Endothelial cell of umbilical vein (primary cell): ENCODE results near the gene MTA1. TPM values are rescaled to one million over a fixed set of nuclear protein-coding genes. Genes with fewer than 3 reads are reported as not detected.

ENCODE experiments used
- BruUV-seq: library from RNA; stranded (reverse); fragments of 400-500 nt; replicated peaks from 2 replicates; lab custom pipeline; 2021; lab: Mats Ljungman, UMichigan
- CTCF ChIA-PET: fragments of 300-600, 350-600 bp; sonication (Branson Sonifier 250); formaldehyde crosslinking; loops from one replicate; lab custom pipeline; 2021; ENCODE audit warnings: antibody characterized with exemption, inconsistent platforms; lab: Charles Lee
- POLR2A ChIA-PET: fragments of 300-600, 350-600 bp; sonication (Branson Sonifier 250); formaldehyde crosslinking; loops from one replicate; lab custom pipeline; 2021; ENCODE audit warnings: antibody characterized with exemption, inconsistent platforms; lab: Charles Lee
- DNase-seq: peaks from one replicate; pipeline ENCODE4 v3.0.0-alpha.2; 2011; ENCODE audit warnings: low read depth, low spot score
- FAIRE-seq: peaks from 2 replicates; lab custom pipeline; 2011; peaks lifted over from hg19 to GRCh38; lab: Jason Lieb, UNC
- H2AFZ ChIP-seq: 2 replicates; pipeline ENCODE4 v1.6.0; 2012; ENCODE audit warnings: low read depth, low read length, control low read depth, inconsistent platforms
- H3K27ac ChIP-seq: 2 replicates; pipeline ENCODE4 v1.5.1; 2011; ENCODE audit warnings: low read depth, mild to moderate bottlenecking, control low read depth, low read length, moderate library complexity; ENCODE audit not compliant: insufficient read depth
- H3K27me3 ChIP-seq, 2 experiments: 2 replicates each; pipeline versions ENCODE4 v1.6.0 to v1.6.1; 2011; ENCODE audit warnings: low read length in 2 of 2, mixed read lengths in 1 of 2; ENCODE audit not compliant: control insufficient read depth in 2 of 2, insufficient read depth in 2 of 2
- H3K36me3 ChIP-seq, 2 experiments: 2 replicates in 1 of 2; 3 replicates in 1 of 2; pipeline ENCODE4 v1.5.1; 2011; ENCODE audit warnings: low read length in 2 of 2, mild to moderate bottlenecking in 1 of 2, moderate library complexity in 1 of 2; ENCODE audit not compliant: control insufficient read depth in 2 of 2, insufficient read depth in 2 of 2; ENCODE audit errors: extremely low read depth in 1 of 2
- H3K4me1 ChIP-seq: 3 replicates; pipeline ENCODE4 v1.5.1; 2011; ENCODE audit warnings: mild to moderate bottlenecking, low read length; ENCODE audit not compliant: control insufficient read depth, insufficient read depth; ENCODE audit errors: extremely low read depth
- H3K4me2 ChIP-seq: 2 replicates; pipeline ENCODE4 v1.6.1; 2011; ENCODE audit warnings: low read length, control low read depth, mixed read lengths; ENCODE audit not compliant: insufficient read depth
- H3K4me3 ChIP-seq, 3 experiments: fragments of 200-600 bp in 1 of 3; sonication (generic), shearing (Covaris generic) in 1 of 3; replicated peaks in 1 of 3; 2 replicates each; pipeline ENCODE4 v1.5.1; 2011 to 2016; ENCODE audit warnings: control low read depth in 3 of 3, low read length in 3 of 3, mild to moderate bottlenecking in 2 of 3, inconsistent platforms in 1 of 3, low read depth in 1 of 3, moderate library complexity in 1 of 3; ENCODE audit not compliant: insufficient read depth in 1 of 3
- H3K79me2 ChIP-seq: 2 replicates; pipeline ENCODE4 v1.6.0; 2012; ENCODE audit warnings: low read length, inconsistent platforms; ENCODE audit not compliant: control insufficient read depth, insufficient read depth
- H3K9ac ChIP-seq: replicated peaks from 2 replicates; pipeline ENCODE3; 2011; ENCODE audit warnings: low read length, control low read depth; ENCODE audit not compliant: insufficient read depth; ENCODE audit errors: extremely low read depth
- H3K9me1 ChIP-seq: replicated peaks from 3 replicates; pipeline ENCODE4 v1.6.0; 2011; ENCODE audit warnings: mild to moderate bottlenecking, low read length; ENCODE audit not compliant: control insufficient read depth, insufficient read depth; ENCODE audit errors: extremely low read depth
- H3K9me3 ChIP-seq: replicated peaks from 2 replicates; pipeline ENCODE4 v1.5.1; 2012; ENCODE audit warnings: low read length, inconsistent platforms; ENCODE audit not compliant: control insufficient read depth, insufficient read depth
- H4K20me1 ChIP-seq: replicated peaks from 2 replicates; pipeline ENCODE3; 2011; ENCODE audit warnings: mild to moderate bottlenecking, low read length; ENCODE audit not compliant: control insufficient read depth, insufficient read depth; ENCODE audit errors: extremely low read depth
- CTCF ChIP-seq, 2 donors: IDR thresholded peaks; 1 replicate in 1 of 2; 2 replicates in 1 of 2; pipeline ENCODE4 v1.5.1; 2011; ENCODE audit warnings: low read length in 2 of 2, mild to moderate bottlenecking in 2 of 2, moderate library complexity in 2 of 2, control low read depth in 1 of 2, inconsistent platforms in 1 of 2, low read depth in 1 of 2; ENCODE audit not compliant: insufficient read depth in 1 of 2; ENCODE audit errors: extremely low read depth in 1 of 2
- EZH2 ChIP-seq: IDR thresholded peaks from 2 replicates; pipeline ENCODE4 v1.6.1; 2012; ENCODE audit warnings: borderline replicate concordance, low read depth, mild to moderate bottlenecking, moderate library complexity, low read length, inconsistent platforms; ENCODE audit not compliant: severe bottlenecking
- FOS ChIP-seq: IDR thresholded peaks from 2 replicates; pipeline ENCODE4 v1.6.1; 2011; ENCODE audit warnings: mild to moderate bottlenecking, low read length, moderate library complexity, borderline replicate concordance; ENCODE audit not compliant: insufficient read depth
- GATA2 ChIP-seq: IDR thresholded peaks from 2 replicates; pipeline ENCODE4 v1.7.0; 2011; ENCODE audit warnings: low read depth, mild to moderate bottlenecking, moderate library complexity, mixed read lengths, low read length; ENCODE audit not compliant: insufficient read length, insufficient read depth
- JUN ChIP-seq: IDR thresholded peaks from 2 replicates; pipeline ENCODE4 v1.6.1; 2011; ENCODE audit warnings: borderline replicate concordance, low read depth; ENCODE audit not compliant: insufficient read length, insufficient read depth
- MAX ChIP-seq: IDR thresholded peaks from 2 replicates; pipeline ENCODE4 v1.6.1; 2011; ENCODE audit not compliant: insufficient read depth, insufficient read length
- MYC ChIP-seq: IDR thresholded peaks from one replicate; pipeline ENCODE4 v1.6.1; 2011; ENCODE audit warnings: mild to moderate bottlenecking, low read depth, low read length
- POLR2A ChIP-seq: IDR thresholded peaks from 2 replicates; pipeline ENCODE4 v1.6.1; 2012; ENCODE audit warnings: low read depth, mild to moderate bottlenecking, control low read depth, low read length
- POLR2AphosphoS5 ChIP-seq: IDR thresholded peaks from 2 replicates; pipeline ENCODE4 v1.6.1; 2012; ENCODE audit warnings: low read depth, mild to moderate bottlenecking, control low read depth, low read length, moderate library complexity; ENCODE audit not compliant: insufficient read depth
- dilution Hi-C: fragments of 300-500 bp; cut with MboI; formaldehyde crosslinking; loops from one replicate; pipeline ENCODE4 v1.15.0; 2019; ENCODE audit warnings: low sequenced_read_pairs; ENCODE audit not compliant: extremely low pct_ligation_motif_present
- intact Hi-C: fragments of 100-400 bp; cut with micrococcal nuclease; formaldehyde crosslinking; loops from one replicate; pipeline ENCODE4 v1.10.0; 2022
- polyA plus RNA-seq, 4 experiments: library from polyadenylated mRNA; depleted of rRNA in 3 of 4; stranded (reverse) in 3 of 4; unstranded in 1 of 4; fragments of >200 nt; gene quantifications; 2 replicates each; pipeline versions ENCODE4 v1.2.1 to v1.2.3, GENCODE V29; 2011 to 2012; ENCODE audit warnings: missing spikeins in 1 of 4
- total RNA-seq: library from RNA; stranded (reverse); gene quantifications from 2 replicates; pipeline ENCODE4 v1.2.3, GENCODE V29; 2021

MTA1 gene
- total and polyA plus RNA-seq, 2 donors (not counting 3 experiments of a cell fraction or from before 2014, with no cell fraction given) = 85.2 to 167 TPM

- Histone ChIP-seq H3K9me3 (no peaks in the 10 kb centered on the region), H4K20me1 (no peaks in the 10 kb centered on the region), H3K9ac (no peak overlapping the region), H3K36me3 (peaks cover 0 to 6% of the 10 kb centered on the region in 2 experiments), H3K27me3 (no peaks in the 10 kb centered on the region), H2AFZ (no peak overlapping the region), H3K4me3 (no peak overlapping the region), H3K9me1 (no peaks in the 10 kb centered on the region), H3K4me2 (no peak overlapping the region), H3K4me1 (peaks cover 6% of the 10 kb centered on the region), H3K79me2 (no peaks in the 10 kb centered on the region), H3K27ac (no peak overlapping the region)
- no peak for DNase-seq
- ChIA-PET CTCF (no interaction called here), POLR2A (no interaction called here)
- no TSS peak for BruUV-seq
- TF ChIP-seq FOS (no peak), POLR2A (no peak), JUN (no peak), MAX (no peak), EZH2 (no peak), POLR2AphosphoS5 (no peak), MYC (no peak), GATA2 (no peak), CTCF (IDR thresholded peaks at IDR 0.05; ENCODE audit: extremely low read depth in 1 of 2, insufficient read depth in 1 of 2, low read depth in 1 of 2, low read length in 2 of 2) (no peak)
- dilution Hi-C loops = no loop called here
- no peak for FAIRE-seq
- intact Hi-C loops = no loop called here
Measured at GRCh38 chr14:105380756-105381155, 38.9 kb upstream of the MTA1 start.
